ENCODE results near the gene TTLL10.

DNA sequence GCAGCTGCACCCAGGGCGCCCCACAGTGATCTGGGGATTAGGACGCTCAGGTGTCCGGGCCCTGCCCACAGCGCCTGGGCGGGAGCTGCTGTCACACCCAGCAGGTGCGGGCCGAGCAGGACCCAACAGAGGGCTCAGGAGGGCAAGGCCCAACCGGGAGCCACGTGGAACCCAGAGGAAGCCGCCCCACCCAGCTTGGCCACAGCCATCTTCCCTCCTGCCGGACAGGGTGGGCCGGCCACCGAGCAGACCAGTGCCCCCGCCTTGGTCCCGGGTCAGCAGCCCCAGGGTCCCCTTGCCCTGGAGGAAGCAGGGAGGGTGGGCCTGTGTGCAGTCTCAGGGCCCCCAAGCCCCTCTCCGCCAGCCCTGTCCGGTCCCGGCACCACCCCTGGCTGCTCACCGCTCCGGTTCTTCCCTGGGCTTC is 6.3 kb upstream of the TTLL10 start:
- no peak for TF ChIP-seq POLR2AphosphoS5 (IDR thresholded peaks at IDR 0.05)
- TF ChIP-seq, protein P1, sequence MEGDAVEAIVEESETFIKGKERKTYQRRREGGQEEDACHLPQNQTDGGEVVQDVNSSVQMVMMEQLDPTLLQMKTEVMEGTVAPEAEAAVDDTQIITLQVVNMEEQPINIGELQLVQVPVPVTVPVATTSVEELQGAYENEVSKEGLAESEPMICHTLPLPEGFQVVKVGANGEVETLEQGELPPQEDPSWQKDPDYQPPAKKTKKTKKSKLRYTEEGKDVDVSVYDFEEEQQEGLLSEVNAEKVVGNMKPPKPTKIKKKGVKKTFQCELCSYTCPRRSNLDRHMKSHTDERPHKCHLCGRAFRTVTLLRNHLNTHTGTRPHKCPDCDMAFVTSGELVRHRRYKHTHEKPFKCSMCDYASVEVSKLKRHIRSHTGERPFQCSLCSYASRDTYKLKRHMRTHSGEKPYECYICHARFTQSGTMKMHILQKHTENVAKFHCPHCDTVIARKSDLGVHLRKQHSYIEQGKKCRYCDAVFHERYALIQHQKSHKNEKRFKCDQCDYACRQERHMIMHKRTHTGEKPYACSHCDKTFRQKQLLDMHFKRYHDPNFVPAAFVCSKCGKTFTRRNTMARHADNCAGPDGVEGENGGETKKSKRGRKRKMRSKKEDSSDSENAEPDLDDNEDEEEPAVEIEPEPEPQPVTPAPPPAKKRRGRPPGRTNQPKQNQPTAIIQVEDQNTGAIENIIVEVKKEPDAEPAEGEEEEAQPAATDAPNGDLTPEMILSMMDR (IDR thresholded peaks at IDR 0.05), result no peak
- TF ChIP-seq POLR2A (IDR thresholded peaks at IDR 0.05), result no peak
- TF ChIP-seq EP300 (IDR thresholded peaks at IDR 0.05), result no peak
